Body of pancreas (tissue), 4 donors: ENCODE results near the gene ITPRIPL2. TPM values are rescaled to one million over a fixed set of nuclear protein-coding genes. Genes with fewer than 3 reads are reported as not detected.

Source experiments
- ATAC-seq: fragments of 150-250 bp; one replicate; pipeline ENCODE4 v1.9.1; 2016
- DNase-seq, 4 donors: peaks; one replicate each; pipeline ENCODE4 v3.0.0-alpha.2; 2019
- H3K27ac ChIP-seq, 4 donors: fragments of 200-600 bp; sonication (generic); 1 replicate in 3 of 4; 2 replicates in 1 of 4; pipeline versions ENCODE4 v1.5.1 to v1.6.1; 2016 to 2019; ENCODE audit warnings: mild to moderate bottlenecking in 1 of 4, mixed read lengths in 1 of 4, moderate library complexity in 1 of 4
- H3K27me3 ChIP-seq, 2 donors: fragments of 200-600 bp; sonication (generic); one replicate each; pipeline ENCODE4 v1.6.0; 2016; ENCODE audit warnings: mild to moderate bottlenecking in 1 of 2
- H3K36me3 ChIP-seq, 2 donors: fragments of 200-600 bp; sonication (generic); replicated peaks in 1 of 2; 2 replicates each; pipeline ENCODE4 v1.5.1; 2016; ENCODE audit warnings: low read depth in 2 of 2; ENCODE audit not compliant: insufficient read depth in 1 of 2
- H3K4me1 ChIP-seq: fragments of 200-600 bp; sonication (generic); one replicate; pipeline ENCODE4 v1.6.0; 2016
- H3K4me3 ChIP-seq, 2 donors: fragments of 200-600 bp; sonication (generic); 1 replicate in 1 of 2; 2 replicates in 1 of 2; pipeline ENCODE4 v1.5.1; 2016 to 2019
- H3K9me3 ChIP-seq, 3 donors: fragments of 200-600 bp; sonication (generic); 1 replicate in 2 of 3; 2 replicates in 1 of 3; pipeline ENCODE4 v1.5.1; 2016
- CTCF ChIP-seq, 7 experiments: fragments of 450-650 bp in 4 of 7; fragments of 200-600 bp in 3 of 7; sonication (generic) in 3 of 7; IDR thresholded peaks; one replicate each; pipeline ENCODE4 v1.5.1; 2016 to 2019; ENCODE audit warnings: antibody characterized with exemption in 7 of 7
- POLR2A ChIP-seq, 3 donors: fragments of 450-650 bp; IDR thresholded peaks; one replicate each; pipeline ENCODE4 v1.6.1; 2016; ENCODE audit warnings: antibody characterized with exemption in 3 of 3, mild to moderate bottlenecking in 2 of 3
- WGBS, 2 donors: methylation state at CpG; one replicate each; pipeline ENCODE4 v1.1.5; 2017; 5-methylcytosine and 5-hydroxymethylcytosine counted together
- intact Hi-C: fragments of 100-400 bp; cut with DNase I; formaldehyde crosslinking; loops from one replicate; pipeline ENCODE4 v1.15.1; 2023
- total RNA-seq, 2 donors: library from RNA; depleted of rRNA; stranded (reverse); fragments of >200 nt; gene quantifications; one replicate each; pipeline ENCODE4 v1.1.0, GENCODE V29; 2016

ITPRIPL2 gene
- total RNA-seq, 2 donors from 2014 or later = 22.7 to 35.5 TPM

GRCh38 chr16:19105891-19106624 lies 7.7 kb upstream of the ITPRIPL2 start:
- no peak for TF ChIP-seq CTCF (IDR thresholded peaks at IDR 0.05)
- no peak for TF ChIP-seq POLR2A (IDR thresholded peaks at IDR 0.05)
- Histone ChIP-seq H3K4me3 (no peak overlapping the region), H3K36me3 (no peaks in the 10 kb centered on the region), H3K4me1 (peaks cover 7% of the 10 kb centered on the region), H3K27ac (no peak overlapping the region), H3K9me3 (no peaks in the 10 kb centered on the region), H3K27me3 (no peaks in the 10 kb centered on the region)
- ATAC-seq (no peak), DNase-seq (no peak)
- intact Hi-C loops = no loop called here
- 65 to 68% methylated on average over 11 of the region's 11 CpGs for WGBS, 2 donors

- Histone ChIP-seq H3K9me3 (no peaks in the 10 kb centered on the region), H3K27me3 (no peaks in the 10 kb centered on the region), H3K4me1 (peaks cover 13% of the 10 kb centered on the region), H3K27ac (no peak overlapping the region), H3K4me3 (no peak overlapping the region), H3K36me3 (no peaks in the 10 kb centered on the region)
- DNase-seq (no peak), ATAC-seq (no peak)
- no peak for TF ChIP-seq POLR2A (IDR thresholded peaks at IDR 0.05)
- no peak for TF ChIP-seq CTCF (IDR thresholded peaks at IDR 0.05)
- WGBS, 2 donors = 86 to 93% methylated on average over 2 of the region's 2 CpGs
- intact Hi-C loops = no loop called here
These were observed 7.1 kb upstream of the ITPRIPL2 start for GRCh38 chr16:19106625-19107020.

- DNase-seq (no peak), ATAC-seq (no peak)
- Histone ChIP-seq H3K9me3 (no peaks in the 10 kb centered on the region), H3K36me3 (no peaks in the 10 kb centered on the region), H3K27ac (no peak overlapping the region), H3K27me3 (no peaks in the 10 kb centered on the region), H3K4me1 (peaks cover 23% of the 10 kb centered on the region), H3K4me3 (no peak overlapping the region)
- TF ChIP-seq POLR2A (IDR thresholded peaks at IDR 0.05) (no peak), CTCF (IDR thresholded peaks at IDR 0.05) (no peak)
- intact Hi-C loops = no loop called here
- 88 to 93% methylated on average over 9 of the region's 9 CpGs for WGBS, 2 donors
These were observed 5.1 kb upstream of the ITPRIPL2 start for GRCh38 chr16:19108409-19109287.

GRCh38 chr16:19109288-19109664 lies 4.5 kb upstream of the ITPRIPL2 start:
- TF ChIP-seq POLR2A (IDR thresholded peaks at IDR 0.05) (no peak), CTCF (IDR thresholded peaks at IDR 0.05) (no peak)
- Histone ChIP-seq H3K27ac (no peak overlapping the region), H3K4me1 (peaks cover 23% of the 10 kb centered on the region), H3K27me3 (no peaks in the 10 kb centered on the region), H3K4me3 (no peak overlapping the region), H3K9me3 (no peaks in the 10 kb centered on the region), H3K36me3 (no peaks in the 10 kb centered on the region)
- intact Hi-C loops = no loop called here
- no peak for ATAC-seq
- WGBS, 2 donors = 86 to 93% methylated on average over 4 of the region's 4 CpGs
- DNase-seq = no peak
